Gastroesophageal sphincter (tissue), 4 donors: Measurements from ENCODE around the gene CA9. TPM values are rescaled to one million over a fixed set of nuclear protein-coding genes. Genes with fewer than 3 reads are reported as not detected.
A peak's percentile ranks its signal among the peaks of the same experiment; 100 is the strongest.

ENCODE experiments used
- ATAC-seq: fragments of 150-250 bp; one replicate; pipeline ENCODE4 v1.9.1; 2016; ENCODE audit warnings: mild to moderate bottlenecking, moderate library complexity
- H3K27ac ChIP-seq, 4 donors: fragments of 200-600 bp; sonication (generic) in 3 of 4; 1 replicate in 3 of 4; 2 replicates in 1 of 4; pipeline ENCODE4 v1.5.1; 2016 to 2019
- H3K27me3 ChIP-seq: fragments of 200-600 bp; sonication (generic); one replicate; pipeline ENCODE4 v1.5.1; 2019
- H3K36me3 ChIP-seq, 2 donors: fragments of 200-600 bp; sonication (generic); one replicate each; pipeline ENCODE4 v1.5.1; 2019; ENCODE audit warnings: control low read depth in 1 of 2
- H3K4me1 ChIP-seq, 3 donors: fragments of 200-600 bp; sonication (generic); 1 replicate in 2 of 3; 2 replicates in 1 of 3; pipeline ENCODE4 v1.5.1; 2016 to 2019; ENCODE audit warnings: control low read depth in 2 of 3
- H3K4me3 ChIP-seq, 2 donors: fragments of 200-600 bp; sonication (generic); one replicate each; pipeline ENCODE4 v1.5.1; 2019; ENCODE audit warnings: mild to moderate bottlenecking in 1 of 2, moderate library complexity in 1 of 2
- H3K9me3 ChIP-seq, 3 donors: fragments of 200-600 bp; sonication (generic); one replicate each; pipeline ENCODE4 v1.5.1; 2017 to 2019; ENCODE audit warnings: control low read depth in 2 of 3
- CTCF ChIP-seq, 4 experiments: fragments of 200-600 bp in 2 of 4; fragments of 450-650 bp in 2 of 4; sonication (generic) in 1 of 4; IDR thresholded peaks; one replicate each; pipeline ENCODE4 v1.5.1; 2017 to 2019; ENCODE audit warnings: antibody characterized with exemption in 4 of 4, mild to moderate bottlenecking in 2 of 4, moderate library complexity in 2 of 4
- EP300 ChIP-seq: sonication (generic); formaldehyde crosslinking; IDR thresholded peaks from one replicate; pipeline ENCODE4 v1.6.1; 2017; ENCODE audit warnings: antibody characterized with exemption, mild to moderate bottlenecking
- POLR2A ChIP-seq, 2 donors: fragments of 450-650 bp; IDR thresholded peaks; one replicate each; pipeline ENCODE4 v1.6.1; 2017; ENCODE audit warnings: antibody characterized with exemption in 2 of 2, mild to moderate bottlenecking in 2 of 2, moderate library complexity in 1 of 2
- POLR2AphosphoS5 ChIP-seq: sonication (generic); formaldehyde crosslinking; IDR thresholded peaks from one replicate; pipeline ENCODE4 v1.6.1; 2017; ENCODE audit warnings: antibody characterized with exemption
- WGBS, 2 donors: methylation state at CpG; one replicate each; pipeline ENCODE4 v1.1.5; 2018; ENCODE audit warnings: low coverage in 1 of 2; 5-methylcytosine and 5-hydroxymethylcytosine counted together
- total RNA-seq, 4 donors: library from RNA; depleted of rRNA; stranded (reverse); fragments of >200 nt; gene quantifications; one replicate each; pipeline ENCODE4 v1.1.0, GENCODE V29; 2016

The CA9 gene
- total RNA-seq, 4 donors from 2014 or later: 3.9 TPM; not detected in 3

GRCh38 chr9:35711501-35712428 lies 38.0 kb downstream of the CA9 start:
- peaks cover 12 to 100% of the 10 kb centered on the region in 2 donors for H3K36me3 ChIP-seq
- 82% methylated on average over 8 of the region's 21 CpGs; no CpG with 5 or more reads in 1 of the 2 donors for WGBS, 2 donors
- H3K27me3 ChIP-seq: no peaks in the 10 kb centered on the region
- H3K27ac ChIP-seq: peak overlapping the region in 3 of 4 donors; percentile 34 to 98 (median 97)
- TF ChIP-seq CTCF (IDR thresholded peaks at IDR 0.05) (no peak), POLR2AphosphoS5 (no peak), POLR2A (IDR thresholded peaks at IDR 0.05) (no peak), EP300 (no peak)
- H3K4me3 ChIP-seq: no peak overlapping the region
- H3K4me1 ChIP-seq: peaks cover 0 to 26% (median 0%) of the 10 kb centered on the region in 3 donors
- no peak for ATAC-seq
- H3K9me3 ChIP-seq: no peaks in the 10 kb centered on the region

GRCh38 chr9:35712762-35713400 lies 39.2 kb downstream of the CA9 start:
- 70 to 100% methylated on average over 1 to 2 of the region's 11 CpGs for WGBS, 2 donors

GRCh38 chr9:35713578-35713977 lies 39.9 kb downstream of the CA9 start:
- H3K9me3 ChIP-seq: no peaks in the 10 kb centered on the region
- no peak for TF ChIP-seq POLR2A (IDR thresholded peaks at IDR 0.05)
- TF ChIP-seq CTCF (IDR thresholded peaks at IDR 0.05): no peak
- no peak for TF ChIP-seq EP300
- H3K4me3 ChIP-seq: no peak overlapping the region
- H3K27ac ChIP-seq: peak overlapping the region; percentile 24 to 98 (median 86)
- H3K27me3 ChIP-seq: no peaks in the 10 kb centered on the region
- 70 to 91% methylated on average over 2 to 3 of the region's 3 CpGs for WGBS, 2 donors
- H3K4me1 ChIP-seq: peaks cover 0 to 30% (median 0%) of the 10 kb centered on the region in 3 donors
- ATAC-seq: no peak
- H3K36me3 ChIP-seq: peaks cover 13 to 100% of the 10 kb centered on the region in 2 donors

More at GRCh38 chr9:35712762-35713400, 39.2 kb downstream of the CA9 start:
- Histone ChIP-seq H3K36me3 (peaks cover 11 to 100% of the 10 kb centered on the region in 2 donors), H3K27me3 (no peaks in the 10 kb centered on the region), H3K4me1 (peaks cover 0 to 30% (median 0%) of the 10 kb centered on the region in 3 donors), H3K9me3 (no peaks in the 10 kb centered on the region), H3K4me3 (no peak overlapping the region), H3K27ac (peak overlapping the region in 3 of 4 donors; percentile 61 to 98 (median 97))
- TF ChIP-seq EP300: no peak
- no peak for TF ChIP-seq POLR2AphosphoS5
- no peak for TF ChIP-seq CTCF (IDR thresholded peaks at IDR 0.05)
- no peak for TF ChIP-seq POLR2A (IDR thresholded peaks at IDR 0.05)
- no peak for ATAC-seq

GRCh38 chr9:35714123-35714522 lies 40.4 kb downstream of the CA9 start:
- Histone ChIP-seq H3K4me3 (no peak overlapping the region), H3K27ac (peak overlapping the region; percentile 24 to 98 (median 86)), H3K9me3 (no peaks in the 10 kb centered on the region), H3K27me3 (no peaks in the 10 kb centered on the region), H3K4me1 (peaks cover 0 to 30% (median 0%) of the 10 kb centered on the region in 3 donors), H3K36me3 (peaks cover 13 to 100% of the 10 kb centered on the region in 2 donors)
- WGBS, 2 donors: 52 to 84% methylated on average over 2 to 6 of the region's 6 CpGs
- ATAC-seq: no peak
- TF ChIP-seq POLR2AphosphoS5 (no peak), POLR2A (IDR thresholded peaks at IDR 0.05) (no peak), CTCF (IDR thresholded peaks at IDR 0.05) (no peak), EP300 (no peak)
